ENCODE measurements around the gene MYDGF. TPM values are rescaled to one million over a fixed set of nuclear protein-coding genes. Genes with fewer than 3 reads are reported as not detected.

The MYDGF gene
- total and polyA plus RNA-seq, 2 experiments from 2014 or later: 207 to 591 TPM

DNA sequence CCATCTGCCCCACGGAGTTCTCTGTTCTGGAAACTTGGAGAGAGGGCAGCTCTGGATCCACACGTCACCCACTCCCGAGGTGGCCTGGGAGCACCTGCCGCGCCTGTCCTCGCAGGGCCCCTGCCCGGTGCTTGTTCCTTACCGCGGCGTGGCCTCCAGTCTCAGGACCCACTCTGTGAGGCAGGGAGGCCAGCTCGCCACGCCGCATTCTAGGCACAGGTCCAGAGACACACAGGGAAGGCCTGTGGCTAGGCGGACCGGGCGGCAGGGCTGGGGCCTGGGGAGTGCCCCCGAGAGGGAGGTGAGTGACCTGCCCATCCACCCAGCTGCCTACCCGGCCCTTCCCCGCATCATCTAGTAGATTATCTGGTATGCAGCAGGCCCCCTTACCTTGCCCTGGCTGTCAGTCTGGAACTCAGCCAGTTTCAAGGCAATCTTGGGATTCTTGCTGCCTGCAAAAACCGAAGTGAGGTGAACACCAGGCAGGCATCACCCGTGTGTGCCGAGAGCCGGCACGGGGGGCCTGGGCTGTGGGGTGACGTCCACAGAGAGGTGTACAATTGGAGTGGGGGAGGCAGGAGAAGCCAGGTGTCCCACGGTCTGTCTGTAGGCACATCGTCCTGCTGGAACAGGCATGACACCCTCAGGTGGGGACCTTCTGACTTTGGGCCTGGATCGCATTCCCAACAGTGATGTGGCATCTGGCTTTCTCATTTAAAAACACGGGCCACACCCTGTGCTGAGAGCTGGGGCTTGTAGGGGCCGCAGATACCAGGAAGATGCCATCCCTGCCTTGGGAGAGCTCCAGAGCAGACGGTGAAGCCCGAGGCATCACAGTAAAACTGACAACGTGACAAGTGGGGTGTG lies 29.9 kb upstream of the MYDGF start:
- Histone ChIP-seq H3K4me3 (no peak overlapping the region), H3K9me2 (ENCODE audit: insufficient read depth) (no peaks in the 10 kb centered on the region), H3K4me2 (ENCODE audit: unreplicated experiment) (no peak overlapping the region), H4K20me1 (ENCODE audit: insufficient read depth) (no peaks in the 10 kb centered on the region), H3K36me3 (ENCODE audit: low read depth) (peaks cover 15% of the 10 kb centered on the region), H3K27ac (no peak overlapping the region), H3F3A (ENCODE audit: insufficient read depth) (peaks cover 17% of the 10 kb centered on the region), H3K9me3 (ENCODE audit: low read depth) (no peaks in the 10 kb centered on the region), H3K27me3 (replicated peaks; ENCODE audit: insufficient read depth) (no peaks in the 10 kb centered on the region), H3K79me2 (ENCODE audit: insufficient read depth) (no peaks in the 10 kb centered on the region), H3K9ac (no peak overlapping the region), H2AFZ (no peak overlapping the region), H3K4me1 (ENCODE audit: insufficient read depth) (peaks cover 13% of the 10 kb centered on the region)
- TF ChIP-seq EZH2 (IDR thresholded peaks at IDR 0.05; ENCODE audit: insufficient read depth, poor library complexity, severe bottlenecking): no peak
- no peak for TF ChIP-seq EZH2phosphoT487 (IDR thresholded peaks at IDR 0.05; ENCODE audit: insufficient read depth, low read depth)
- DNase-seq: no peak
- in situ Hi-C loops (cut with MboI): no loop called here
- 87 to 91% methylated on average over 33 of the region's 33 CpGs for WGBS, 2 experiments (ENCODE audit: low coverage in 1 of 2, low lambda C conversion rate in 2 of 2, missing lambda C conversion rate in 2 of 2)

DNA sequence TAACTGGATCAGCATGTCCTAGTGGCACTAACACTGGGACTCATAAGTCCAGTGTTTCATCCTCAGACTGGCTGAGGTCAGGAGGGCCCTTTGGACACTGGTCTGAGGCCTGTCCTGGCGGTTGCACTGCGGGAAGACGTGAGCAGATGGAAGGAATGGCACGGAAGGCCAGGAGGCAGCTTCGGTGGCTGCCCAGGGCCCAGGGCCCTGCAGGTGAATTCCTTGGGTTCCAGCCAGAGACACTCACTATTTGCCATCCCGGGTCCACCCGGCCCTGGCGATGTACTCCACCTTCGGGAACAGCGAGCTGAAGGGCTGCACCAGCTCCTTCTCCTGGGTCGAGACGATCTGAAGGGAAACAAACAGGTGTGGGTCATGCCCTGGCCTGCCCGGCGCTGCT lies 27.2 kb upstream of the MYDGF start:
- H3F3A ChIP-seq (ENCODE audit: insufficient read depth): peaks cover 17% of the 10 kb centered on the region
- H3K4me1 ChIP-seq (ENCODE audit: insufficient read depth): peaks cover 18% of the 10 kb centered on the region
- no peak overlapping the region for H3K9ac ChIP-seq
- no peak for DNase-seq
- no peaks in the 10 kb centered on the region for H3K79me2 ChIP-seq (ENCODE audit: insufficient read depth)
- H3K4me2 ChIP-seq (ENCODE audit: unreplicated experiment): no peak overlapping the region
- H3K27me3 ChIP-seq (replicated peaks; ENCODE audit: insufficient read depth): no peaks in the 10 kb centered on the region
- no peaks in the 10 kb centered on the region for H4K20me1 ChIP-seq (ENCODE audit: insufficient read depth)
- in situ Hi-C loops (cut with MboI): no loop called here
- TF ChIP-seq EZH2phosphoT487 (IDR thresholded peaks at IDR 0.05; ENCODE audit: insufficient read depth, low read depth) (no peak), EZH2 (IDR thresholded peaks at IDR 0.05; ENCODE audit: insufficient read depth, poor library complexity, severe bottlenecking) (no peak)
- H3K9me2 ChIP-seq (ENCODE audit: insufficient read depth): no peaks in the 10 kb centered on the region
- 96 to 98% methylated on average over 14 of the region's 14 CpGs for WGBS, 2 experiments (ENCODE audit: low coverage in 1 of 2, low lambda C conversion rate in 2 of 2, missing lambda C conversion rate in 2 of 2)
- peaks cover 28% of the 10 kb centered on the region for H3K36me3 ChIP-seq (ENCODE audit: low read depth)
- no peak overlapping the region for H3K4me3 ChIP-seq
- H3K27ac ChIP-seq: peak overlapping the region; percentile 74
- H2AFZ ChIP-seq: no peak overlapping the region
- no peaks in the 10 kb centered on the region for H3K9me3 ChIP-seq (ENCODE audit: low read depth)

DNA sequence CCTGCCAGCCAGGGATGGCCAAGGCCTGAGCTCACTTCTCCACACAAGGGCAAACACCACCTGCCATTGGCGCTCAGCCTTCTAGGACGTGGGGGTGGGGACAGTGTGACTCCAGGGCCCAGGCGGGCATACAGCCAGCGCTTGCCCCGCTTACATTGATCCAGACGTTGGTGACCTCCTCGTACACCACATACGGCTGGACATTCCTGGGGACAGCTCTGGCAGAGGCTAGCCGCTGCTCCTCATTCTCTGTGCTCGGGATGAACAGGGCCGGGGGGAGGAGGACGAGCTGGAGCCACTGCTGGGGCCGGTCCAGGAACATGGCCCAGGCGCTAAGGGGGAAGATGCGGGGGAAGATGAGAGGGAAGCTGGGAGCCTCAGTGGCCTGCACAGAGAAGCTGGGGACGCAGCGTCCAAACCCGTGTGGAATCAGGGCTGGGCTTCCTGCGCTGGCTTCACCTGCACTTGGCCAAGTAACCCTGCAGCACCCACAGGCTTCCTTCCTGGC lies 25.1 kb upstream of the MYDGF start:
- H4K20me1 ChIP-seq (ENCODE audit: insufficient read depth): no peaks in the 10 kb centered on the region
- H3K79me2 ChIP-seq (ENCODE audit: insufficient read depth): no peaks in the 10 kb centered on the region
- H3F3A ChIP-seq (ENCODE audit: insufficient read depth): peaks cover 17% of the 10 kb centered on the region
- no peak for DNase-seq
- in situ Hi-C loops (cut with MboI): no loop called here
- no peaks in the 10 kb centered on the region for H3K9me3 ChIP-seq (ENCODE audit: low read depth)
- no peak overlapping the region for H3K4me3 ChIP-seq
- 0 out of 2 replicates have a peak overlapping the region, but pooled peaks have one; percentile 39 for H3K27ac ChIP-seq
- no peak overlapping the region for H2AFZ ChIP-seq
- H3K4me2 ChIP-seq (ENCODE audit: unreplicated experiment): no peak overlapping the region
- peaks cover 17% of the 10 kb centered on the region; the same call in 1 of the 2 replicates for H3K36me3 ChIP-seq (ENCODE audit: low read depth)
- WGBS, 2 experiments (ENCODE audit: low coverage in 1 of 2, low lambda C conversion rate in 2 of 2, missing lambda C conversion rate in 2 of 2): 92% methylated on average over 19 of the region's 19 CpGs
- H3K9ac ChIP-seq: no peak overlapping the region
- peaks cover 18% of the 10 kb centered on the region for H3K4me1 ChIP-seq (ENCODE audit: insufficient read depth)
- no peaks in the 10 kb centered on the region for H3K27me3 ChIP-seq (replicated peaks; ENCODE audit: insufficient read depth)
- TF ChIP-seq EZH2 (IDR thresholded peaks at IDR 0.05; ENCODE audit: insufficient read depth, poor library complexity, severe bottlenecking): no peak
- TF ChIP-seq EZH2phosphoT487 (IDR thresholded peaks at IDR 0.05; ENCODE audit: insufficient read depth, low read depth): no peak
- no peaks in the 10 kb centered on the region for H3K9me2 ChIP-seq (ENCODE audit: insufficient read depth)

DNA sequence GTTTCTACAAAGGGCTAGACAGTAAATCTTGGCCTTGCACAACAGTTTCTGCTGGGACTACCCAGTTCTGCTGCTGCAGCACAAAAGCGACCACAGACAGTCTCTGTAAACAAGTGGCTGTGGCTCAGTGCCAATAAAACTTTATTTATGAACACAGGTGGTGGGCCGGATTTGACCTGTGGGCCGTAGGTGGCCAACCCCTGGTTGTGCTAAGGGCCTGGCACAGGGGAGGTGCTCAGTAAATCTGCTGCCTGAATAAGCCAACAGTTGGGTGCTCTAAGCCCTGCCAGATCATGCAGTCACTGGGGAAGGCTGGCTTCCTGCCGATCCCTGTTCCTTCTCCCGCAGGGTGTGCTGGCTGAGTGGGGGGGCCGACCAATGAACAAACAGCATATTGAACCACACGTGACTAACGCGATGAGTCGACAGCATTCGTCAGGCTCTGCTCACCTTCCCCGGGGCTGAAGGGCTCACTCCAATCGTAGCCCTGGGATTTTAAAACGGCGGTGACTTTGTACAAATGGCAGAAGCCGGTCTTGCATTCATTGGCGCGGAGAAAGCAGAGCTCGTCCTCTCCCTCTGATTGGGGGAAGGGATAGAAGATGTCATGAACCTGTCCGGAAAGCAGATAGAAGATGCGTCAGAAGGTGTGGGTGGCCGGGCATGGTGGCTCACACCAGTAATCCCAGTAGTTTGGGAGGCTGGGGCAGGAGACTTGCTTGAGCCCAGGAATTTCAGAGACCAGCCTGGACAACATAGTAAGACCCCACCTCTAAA lies 24.3 kb upstream of the MYDGF start:
- Histone ChIP-seq H3K27me3 (replicated peaks; ENCODE audit: insufficient read depth) (no peaks in the 10 kb centered on the region), H4K20me1 (ENCODE audit: insufficient read depth) (no peaks in the 10 kb centered on the region), H3K79me2 (ENCODE audit: insufficient read depth) (no peaks in the 10 kb centered on the region), H3K9me2 (ENCODE audit: insufficient read depth) (no peaks in the 10 kb centered on the region), H3K36me3 (ENCODE audit: low read depth) (peaks cover 17% of the 10 kb centered on the region; the same call in 1 of the 2 replicates), H3K4me2 (ENCODE audit: unreplicated experiment) (no peak overlapping the region), H2AFZ (no peak overlapping the region), H3F3A (ENCODE audit: insufficient read depth) (peaks cover 17% of the 10 kb centered on the region), H3K27ac (peak overlapping the region; percentile 39; the same call in 1 of the 2 replicates), H3K4me1 (ENCODE audit: insufficient read depth) (peaks cover 18% of the 10 kb centered on the region), H3K9me3 (ENCODE audit: low read depth) (no peaks in the 10 kb centered on the region), H3K4me3 (no peak overlapping the region), H3K9ac (no peak overlapping the region)
- DNase-seq: peak; percentile 85
- 79 to 80% methylated on average over 22 of the region's 22 CpGs for WGBS, 2 experiments (ENCODE audit: low coverage in 1 of 2, low lambda C conversion rate in 2 of 2, missing lambda C conversion rate in 2 of 2)
- in situ Hi-C loops (cut with MboI): no loop called here
- no peak for TF ChIP-seq EZH2 (IDR thresholded peaks at IDR 0.05; ENCODE audit: insufficient read depth, poor library complexity, severe bottlenecking)
